Measurements from ENCODE around the gene DNM2.
A peak's percentile ranks its signal among the peaks of the same experiment; 100 is the strongest.
"Not testable (repeated sequence)": the region's sequence is repeated elsewhere in the genome, so short reads cannot be mapped to it uniquely, and the experiment has no call there.

DNM2 gene

DNA sequence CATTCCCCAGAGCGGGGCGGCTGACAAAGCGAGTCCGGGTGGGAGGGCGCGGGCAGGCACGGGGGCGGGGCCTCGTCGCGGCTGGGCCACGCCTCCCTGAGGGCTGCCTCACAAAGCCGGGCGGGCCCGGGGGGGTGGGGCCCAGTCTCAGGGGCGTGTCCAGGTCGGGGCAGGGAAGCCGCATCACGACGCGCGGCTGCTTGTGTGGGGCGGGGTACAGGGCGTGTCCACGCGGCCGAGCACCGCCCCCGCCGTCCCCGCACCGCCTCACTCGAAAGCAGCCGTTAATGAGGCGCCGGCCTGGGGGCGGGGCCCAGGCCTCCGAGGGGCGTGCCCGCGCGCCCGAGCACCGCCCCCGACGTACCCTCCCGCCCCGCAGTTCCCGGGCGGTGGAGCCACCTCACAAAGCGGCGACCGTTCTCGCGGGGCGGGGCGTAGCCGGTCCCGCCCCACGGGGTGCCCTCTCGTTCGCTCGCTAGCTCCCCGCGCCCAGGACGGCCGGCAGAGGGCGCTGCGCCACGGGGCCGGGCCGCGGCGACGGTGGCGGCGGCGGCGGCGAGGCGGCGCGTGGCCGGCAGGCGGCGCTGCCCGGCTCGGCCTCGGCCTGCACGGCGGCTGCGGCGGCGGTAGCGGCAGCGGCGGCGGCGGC is 153.2 kb downstream of the DNM2 start, which contains the start of gene CARM1:
Gene CARM1 (plus strand): TSS at position 599 of the 649 bp plus-strand sequence. CDS start 150 bp downstream, outside the sequence.
- H3K27me3 Mint-ChIP-seq, result no peaks in the 10 kb centered on the region
- peak within 1 kb of the TSS; percentile 92 for H3K27ac Mint-ChIP-seq
- peaks cover 34% of the 10 kb centered on the region for H3K4me1 Mint-ChIP-seq
- CTCF ChIA-PET, result interaction anchor here (0.6 to 1.9 kb wide), 4 partner anchors 9 to 154 kb away, joined by 4 to 11 read pairs (median 6); partner anchors contain the start of gene DNM2
- peak; percentile 99 for DNase-seq
- peak within 1 kb of the TSS; percentile 79 for H3K4me3 Mint-ChIP-seq
- no peaks in the 10 kb centered on the region for H3K36me3 Mint-ChIP-seq
- H3K9me3 Mint-ChIP-seq, result no peaks in the 10 kb centered on the region

DNA sequence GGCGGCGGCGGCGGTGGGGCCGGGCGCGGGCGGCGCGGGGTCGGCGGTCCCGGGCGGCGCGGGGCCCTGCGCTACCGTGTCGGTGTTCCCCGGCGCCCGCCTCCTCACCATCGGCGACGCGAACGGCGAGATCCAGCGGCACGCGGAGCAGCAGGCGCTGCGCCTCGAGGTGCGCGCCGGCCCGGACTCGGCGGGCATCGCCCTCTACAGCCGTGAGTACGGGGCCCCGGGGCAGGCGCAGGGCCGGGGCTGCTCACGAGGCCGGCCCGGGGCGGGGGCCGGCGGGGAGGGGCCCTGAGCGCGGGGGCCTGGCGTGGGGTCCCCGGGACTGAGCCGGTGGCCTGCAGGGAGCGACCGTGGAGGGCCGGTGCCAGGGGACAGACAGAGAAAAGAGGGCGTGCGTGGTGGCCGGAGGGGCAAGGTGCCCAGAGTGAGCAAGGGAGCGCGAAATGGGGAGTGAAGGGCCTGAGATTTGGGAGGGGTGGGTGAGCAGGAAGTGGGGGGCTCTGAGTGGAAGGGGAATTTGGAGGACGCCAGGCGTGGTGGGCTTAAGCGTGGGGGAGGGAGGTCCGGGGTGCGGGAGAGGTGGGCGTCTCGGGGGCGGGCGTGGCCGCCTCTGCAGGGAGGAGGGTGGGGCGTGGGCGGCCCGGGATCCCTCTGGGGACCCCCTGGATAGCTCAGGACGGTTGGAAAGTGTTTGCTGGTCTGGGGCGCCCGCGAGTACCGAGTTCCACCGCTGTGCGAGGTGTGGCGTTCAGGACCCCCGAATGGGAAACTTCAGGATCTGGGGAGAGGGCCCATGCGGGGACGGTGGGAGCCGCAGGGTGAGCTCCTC is 154.0 kb downstream of the DNM2 start:
- Mint-ChIP-seq H3K27ac (peak overlapping the region; percentile 76), H3K9me3 (no peaks in the 10 kb centered on the region), H3K4me3 (peak overlapping the region; percentile 79), H3K27me3 (no peaks in the 10 kb centered on the region), H3K36me3 (no peaks in the 10 kb centered on the region), H3K4me1 (peaks cover 37% of the 10 kb centered on the region)
- peak; percentile 58 for DNase-seq
- CTCF ChIA-PET, result interaction anchor here (0.5 to 1.9 kb wide), 9 partner anchors 8 to 429 kb away, joined by 3 to 11 read pairs (median 4); partner anchors contain the start of genes DNM2 and SMARCA4

DNA sequence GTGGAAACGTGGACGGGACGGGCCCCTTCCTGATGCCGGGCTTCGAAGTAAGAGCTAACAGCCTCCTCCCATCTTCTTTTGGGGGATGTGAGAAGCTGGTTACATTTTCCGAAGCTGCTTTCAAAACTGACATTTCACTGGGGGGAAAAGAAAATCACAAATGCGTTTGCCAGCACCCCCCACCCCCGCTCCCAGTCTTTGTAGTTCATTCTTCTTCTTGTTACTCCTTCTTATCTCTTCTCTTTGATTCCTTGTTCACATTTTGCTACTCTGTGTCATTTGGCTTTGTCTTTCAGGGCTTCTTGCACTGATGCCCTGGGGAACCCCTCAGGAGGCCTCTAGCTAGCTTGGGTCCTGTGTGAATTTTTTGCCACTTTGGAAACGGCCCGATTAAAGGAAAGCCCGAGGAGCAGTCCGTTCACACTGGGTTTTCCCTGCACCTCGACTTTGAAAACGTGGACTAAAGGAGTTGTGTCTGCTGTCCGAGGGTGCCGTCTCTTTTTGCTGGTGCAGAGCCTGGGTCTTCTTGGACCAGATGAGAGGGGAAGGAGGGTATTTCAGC is 154.7 kb downstream of the DNM2 start:
- Mint-ChIP-seq H3K27ac (peak overlapping the region; percentile 84), H3K4me3 (peak overlapping the region; percentile 79), H3K9me3 (no peaks in the 10 kb centered on the region), H3K27me3 (no peaks in the 10 kb centered on the region), H3K4me1 (peaks cover 38% of the 10 kb centered on the region), H3K36me3 (no peaks in the 10 kb centered on the region)
- DNase-seq, result no peak
- CTCF ChIA-PET, result interaction anchor here (0.5 to 1.7 kb wide), 8 partner anchors 9 to 429 kb away, joined by 3 to 8 read pairs (median 4); partner anchors contain the start of genes DNM2 and SMARCA4

DNA sequence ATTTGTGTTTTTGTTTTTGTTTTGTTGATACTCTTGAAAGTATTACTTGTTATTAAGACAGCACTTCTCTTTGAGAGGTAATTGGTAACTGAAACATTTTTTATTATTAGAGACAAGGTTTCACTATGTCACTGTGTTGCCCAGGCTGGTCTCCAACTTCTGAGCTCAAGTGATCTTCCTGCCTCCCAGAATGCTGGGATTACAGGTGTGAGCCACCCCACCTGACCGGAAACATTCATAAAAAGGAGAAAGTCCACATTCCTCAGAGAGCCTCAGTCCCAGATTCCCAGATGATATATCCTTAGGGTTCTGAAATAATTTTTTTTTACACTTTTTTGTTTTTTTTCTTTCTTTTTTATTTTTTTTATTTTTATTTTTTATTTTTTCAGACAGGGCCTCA is 156.1 kb downstream of the DNM2 start:
- CTCF ChIA-PET, result interaction anchor here (0.6 to 1.3 kb wide), 2 partner anchors 10 to 67 kb away, joined by 3 to 5 read pairs; no protein-coding TSS in a partner anchor
- Mint-ChIP-seq H3K27ac (no peak overlapping the region), H3K9me3 (no peaks in the 10 kb centered on the region), H3K4me3 (peak overlapping the region; percentile 53), H3K36me3 (peaks cover under 1% of the 10 kb centered on the region), H3K27me3 (no peaks in the 10 kb centered on the region), H3K4me1 (peaks cover 42% of the 10 kb centered on the region)
- no peak for DNase-seq

DNA sequence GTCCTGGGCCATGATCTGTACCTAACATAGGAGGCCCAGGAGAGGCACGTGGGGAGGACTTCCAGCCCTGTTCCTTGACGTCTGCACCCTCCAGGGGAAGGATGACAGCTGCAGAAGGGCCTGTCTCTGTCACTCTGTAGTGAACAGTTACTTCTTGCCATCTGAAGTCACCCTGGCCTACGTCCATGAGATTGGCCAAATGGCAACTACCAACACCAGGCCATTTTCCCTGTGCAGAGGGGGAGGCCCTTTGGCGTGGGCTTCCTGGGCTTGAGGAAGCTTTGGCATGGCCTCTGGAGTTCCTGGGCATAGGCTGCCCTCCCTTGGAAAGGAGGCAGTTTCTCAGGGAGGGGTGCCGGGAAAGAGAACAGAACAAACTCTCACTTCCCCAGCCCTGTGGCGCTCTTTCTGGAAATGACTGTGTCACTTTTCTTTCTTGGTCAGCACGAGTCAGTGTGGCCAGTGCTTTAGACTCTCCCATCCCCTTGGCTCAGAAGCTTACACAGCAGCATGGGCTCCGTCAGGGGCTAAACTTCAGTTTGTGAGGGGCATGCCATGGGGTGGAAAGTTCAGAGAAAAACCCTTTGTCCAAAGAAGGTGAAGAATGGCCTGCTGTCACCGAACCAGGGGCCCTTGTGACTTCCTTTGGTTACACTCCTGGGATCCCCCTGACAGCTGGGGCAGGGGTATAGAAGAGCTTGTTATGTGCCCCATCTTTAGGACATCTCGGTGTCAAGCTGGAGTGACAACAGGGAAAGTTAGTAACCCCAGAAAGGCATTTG is 158.8 kb downstream of the DNM2 start:
- CTCF ChIA-PET, result no interaction called here
- no peaks in the 10 kb centered on the region for H3K9me3 Mint-ChIP-seq
- peaks cover 5% of the 10 kb centered on the region for H3K36me3 Mint-ChIP-seq
- H3K27ac Mint-ChIP-seq, result no peak overlapping the region
- no peak for DNase-seq
- H3K27me3 Mint-ChIP-seq, result no peaks in the 10 kb centered on the region
- peaks cover 38% of the 10 kb centered on the region for H3K4me1 Mint-ChIP-seq
- no peak overlapping the region for H3K4me3 Mint-ChIP-seq

DNA sequence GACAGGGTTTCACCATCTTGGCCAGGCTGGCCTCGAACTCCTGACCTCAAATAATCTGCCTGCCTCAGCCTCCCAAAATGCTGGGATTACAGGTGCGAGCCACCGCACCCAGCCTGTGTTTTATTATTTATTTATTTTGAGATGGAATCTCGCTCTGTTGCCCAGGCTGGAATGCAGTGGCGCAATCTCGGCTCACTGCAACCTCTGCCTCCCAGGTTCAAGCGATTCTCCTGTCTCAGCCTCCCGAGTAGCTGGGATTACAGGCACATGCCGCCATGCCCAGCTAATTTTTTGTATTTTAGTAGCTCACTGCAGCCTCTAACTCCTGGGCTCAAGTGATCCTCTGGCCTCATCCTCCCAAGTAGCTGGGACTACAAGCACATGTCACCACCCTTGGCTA is 159.7 kb downstream of the DNM2 start:
- H3K36me3 Mint-ChIP-seq, H3K27ac Mint-ChIP-seq, DNase-seq, H3K27me3 Mint-ChIP-seq, H3K4me3 Mint-ChIP-seq, CTCF ChIA-PET, H3K9me3 Mint-ChIP-seq: not testable (repeated sequence)
- peaks cover 35% of the 10 kb centered on the region for H3K4me1 Mint-ChIP-seq

DNA sequence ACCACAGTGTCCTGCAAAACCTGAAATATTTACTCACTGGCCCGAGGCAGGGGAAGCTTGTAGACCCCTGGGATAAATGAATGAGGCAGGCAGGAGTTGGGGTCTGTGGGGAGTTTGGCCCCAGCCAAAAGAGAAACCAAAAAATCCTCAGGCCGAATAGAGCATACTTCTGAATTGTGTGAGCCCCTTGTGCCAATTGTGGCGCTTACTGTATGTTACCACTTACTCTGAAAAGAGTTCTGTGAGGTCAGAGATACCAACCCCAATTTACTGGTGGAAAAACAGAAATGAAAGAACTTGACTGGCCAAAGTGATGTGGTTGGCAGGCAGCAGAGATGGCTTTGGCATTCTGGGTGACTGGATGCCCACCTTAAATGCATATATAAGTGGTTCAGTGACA is 160.4 kb downstream of the DNM2 start:
- DNase-seq, result no peak
- Mint-ChIP-seq H3K27ac (peak overlapping the region; percentile 56), H3K4me1 (peaks cover 28% of the 10 kb centered on the region), H3K36me3 (peaks cover 5% of the 10 kb centered on the region), H3K4me3 (no peak overlapping the region), H3K9me3 (no peaks in the 10 kb centered on the region), H3K27me3 (no peaks in the 10 kb centered on the region)
- CTCF ChIA-PET, result no interaction called here
